Mesothelial cell of epicardium (in vitro differentiated cells): ENCODE data around the gene SPAG6. TPM values are rescaled to one million over a fixed set of nuclear protein-coding genes. Genes with fewer than 3 reads are reported as not detected.
"Not testable (repeated sequence)": the region's sequence is repeated elsewhere in the genome, so short reads cannot be mapped to it uniquely, and the experiment has no call there.

Experiments
- DNase-seq, 2 experiments: peaks; one replicate each; pipeline ENCODE4 v3.0.0; 2021; ENCODE audit warnings: low spot score in 2 of 2; ENCODE audit not compliant: unreplicated experiment in 2 of 2
- H3K27ac Mint-ChIP-seq: 2 replicates; pipeline ENCODE4 v1.8.0; 2021; ENCODE audit warnings: mixed read lengths
- H3K27me3 Mint-ChIP-seq: 2 replicates; pipeline ENCODE4 v1.8.0; 2021; ENCODE audit warnings: low read depth, mixed read lengths
- H3K36me3 Mint-ChIP-seq: 2 replicates; pipeline ENCODE4 v1.8.0; 2021; ENCODE audit warnings: mixed read lengths
- H3K4me1 Mint-ChIP-seq: 2 replicates; pipeline ENCODE4 v1.8.0; 2021; ENCODE audit warnings: mixed read lengths
- H3K4me3 Mint-ChIP-seq: 2 replicates; pipeline ENCODE4 v1.8.0; 2021; ENCODE audit warnings: mild to moderate bottlenecking, moderate library complexity, mixed read lengths
- H3K9me3 Mint-ChIP-seq: 2 replicates; pipeline ENCODE4 v1.8.0; 2021; ENCODE audit warnings: mixed read lengths
- total RNA-seq: library from RNA; stranded (reverse); gene quantifications from 3 replicates; pipeline ENCODE4 v1.2.1, GENCODE V29; 2021
- TF ChIP-seq, protein P1 (sequence below): fragments of 200-600 bp; sonication (generic); IDR thresholded peaks from one replicate; pipeline ENCODE4 v1.5.0; 2021; ENCODE audit warnings: antibody characterized with exemption; ENCODE audit not compliant: unreplicated experiment

SPAG6 gene
- total RNA-seq, 1 donor from 2014 or later = 0.16 TPM

DNA sequence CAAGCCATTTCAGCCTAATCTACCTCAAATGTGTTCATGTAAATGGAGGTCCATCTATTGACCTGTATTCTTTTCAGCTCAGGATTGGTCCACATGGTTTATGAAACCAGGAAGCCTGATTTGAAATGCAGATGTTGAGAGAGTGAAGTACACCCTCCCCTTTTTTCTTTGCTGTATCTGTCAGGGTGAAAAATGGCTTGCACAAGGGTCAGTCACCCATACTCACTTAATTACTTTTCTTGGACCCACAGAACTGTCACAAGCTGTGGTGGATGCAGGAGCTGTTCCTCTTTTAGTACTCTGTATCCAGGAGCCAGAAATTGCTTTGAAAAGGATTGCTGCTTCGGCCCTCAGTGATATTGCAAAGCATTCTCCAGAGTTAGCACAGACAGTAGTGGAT, 41.2 kb downstream of the SPAG6 start:
- TF ChIP-seq, protein P1, sequence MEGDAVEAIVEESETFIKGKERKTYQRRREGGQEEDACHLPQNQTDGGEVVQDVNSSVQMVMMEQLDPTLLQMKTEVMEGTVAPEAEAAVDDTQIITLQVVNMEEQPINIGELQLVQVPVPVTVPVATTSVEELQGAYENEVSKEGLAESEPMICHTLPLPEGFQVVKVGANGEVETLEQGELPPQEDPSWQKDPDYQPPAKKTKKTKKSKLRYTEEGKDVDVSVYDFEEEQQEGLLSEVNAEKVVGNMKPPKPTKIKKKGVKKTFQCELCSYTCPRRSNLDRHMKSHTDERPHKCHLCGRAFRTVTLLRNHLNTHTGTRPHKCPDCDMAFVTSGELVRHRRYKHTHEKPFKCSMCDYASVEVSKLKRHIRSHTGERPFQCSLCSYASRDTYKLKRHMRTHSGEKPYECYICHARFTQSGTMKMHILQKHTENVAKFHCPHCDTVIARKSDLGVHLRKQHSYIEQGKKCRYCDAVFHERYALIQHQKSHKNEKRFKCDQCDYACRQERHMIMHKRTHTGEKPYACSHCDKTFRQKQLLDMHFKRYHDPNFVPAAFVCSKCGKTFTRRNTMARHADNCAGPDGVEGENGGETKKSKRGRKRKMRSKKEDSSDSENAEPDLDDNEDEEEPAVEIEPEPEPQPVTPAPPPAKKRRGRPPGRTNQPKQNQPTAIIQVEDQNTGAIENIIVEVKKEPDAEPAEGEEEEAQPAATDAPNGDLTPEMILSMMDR = no peak
- no peak for DNase-seq
- H3K4me3 Mint-ChIP-seq = no peak overlapping the region
- no peaks in the 10 kb centered on the region for H3K27me3 Mint-ChIP-seq
- H3K36me3 Mint-ChIP-seq = no peaks in the 10 kb centered on the region
- H3K9me3 Mint-ChIP-seq = no peaks in the 10 kb centered on the region
- no peak overlapping the region for H3K27ac Mint-ChIP-seq
- peaks cover 8% of the 10 kb centered on the region for H3K4me1 Mint-ChIP-seq

DNA sequence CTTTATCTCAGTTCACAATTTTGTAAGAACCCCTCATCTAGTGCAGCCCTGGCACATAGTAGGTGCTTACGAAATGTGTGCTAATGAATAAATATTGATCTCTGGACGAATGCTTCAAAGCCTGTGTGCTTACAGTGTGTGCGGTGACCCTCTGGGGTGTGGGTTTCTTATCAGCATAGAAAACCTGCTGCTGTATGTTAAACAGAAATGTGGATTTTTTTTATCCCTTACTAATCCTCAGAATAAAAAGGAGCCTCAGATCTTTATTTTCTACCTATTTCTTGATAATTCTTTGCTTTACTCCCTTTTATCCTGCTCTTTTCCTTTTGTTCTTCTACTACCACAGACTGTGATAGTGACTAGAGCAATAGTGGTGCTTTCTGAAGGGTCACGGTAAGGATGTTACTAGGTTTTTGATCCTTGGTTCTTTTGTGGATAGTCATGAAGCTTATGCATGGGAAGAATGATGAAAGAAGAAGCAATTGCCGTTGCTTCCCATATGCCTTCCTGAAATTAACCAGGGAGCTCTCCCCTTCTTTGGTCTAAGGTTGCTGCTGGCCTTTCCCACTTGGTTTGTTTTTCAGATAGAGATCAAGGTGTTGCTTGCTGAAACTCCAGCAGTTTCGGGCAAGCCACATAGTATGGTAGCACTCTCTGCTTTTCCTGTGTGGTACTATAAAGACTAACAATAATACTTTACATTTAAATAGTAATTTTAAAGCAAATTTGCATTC, 44.7 kb downstream of the SPAG6 start:
- TF ChIP-seq, protein P1 = no peak
- Mint-ChIP-seq H3K27me3 (no peaks in the 10 kb centered on the region), H3K36me3 (no peaks in the 10 kb centered on the region), H3K4me3 (no peak overlapping the region), H3K9me3 (no peaks in the 10 kb centered on the region), H3K27ac (no peak overlapping the region), H3K4me1 (no peaks in the 10 kb centered on the region)
- DNase-seq = no peak

DNA sequence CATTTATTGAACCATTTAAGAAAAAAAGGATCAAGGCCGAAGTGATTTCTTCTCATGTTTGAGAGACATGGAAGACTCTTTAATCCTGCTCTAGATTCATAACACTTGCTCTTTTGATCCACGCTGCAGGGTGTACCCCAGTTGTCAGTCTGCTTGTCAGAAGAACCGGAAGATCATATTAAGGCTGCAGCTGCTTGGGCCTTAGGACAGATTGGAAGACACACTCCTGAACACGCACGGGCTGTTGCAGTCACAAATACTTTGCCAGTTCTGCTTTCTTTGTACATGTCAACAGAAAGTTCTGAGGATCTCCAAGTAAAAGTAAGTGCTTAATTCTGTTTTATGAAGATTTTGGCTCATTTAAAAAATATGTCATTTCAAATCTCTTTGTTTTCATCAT, 46.3 kb downstream of the SPAG6 start:
- H3K9me3 Mint-ChIP-seq = no peaks in the 10 kb centered on the region

DNA sequence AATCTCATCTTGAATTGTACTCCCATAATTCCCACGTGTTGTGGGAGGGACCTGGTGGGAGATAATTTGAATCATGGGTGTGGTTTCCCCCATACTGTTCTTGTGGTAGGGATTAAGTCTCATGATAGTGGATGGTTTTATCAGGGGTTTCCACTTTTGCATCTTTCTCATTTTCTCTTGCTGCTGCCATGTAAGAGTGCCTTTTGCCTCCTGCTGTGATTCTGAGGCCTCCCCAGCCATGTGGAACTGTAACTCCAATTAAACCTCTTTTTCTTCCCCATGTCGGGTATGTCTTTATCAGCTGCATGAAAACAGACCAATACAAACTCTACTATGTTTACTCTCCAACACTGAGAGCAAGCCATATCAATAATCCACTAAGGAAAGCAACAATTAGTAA, 50.9 kb downstream of the SPAG6 start:
- DNase-seq, H3K27ac Mint-ChIP-seq, H3K36me3 Mint-ChIP-seq, H3K9me3 Mint-ChIP-seq, H3K27me3 Mint-ChIP-seq, H3K4me3 Mint-ChIP-seq, H3K4me1 Mint-ChIP-seq: not testable (repeated sequence)

More for the DNA sequence above, 46.3 kb downstream of the SPAG6 start:
- no peak overlapping the region for H3K27ac Mint-ChIP-seq
- DNase-seq = no peak
- no peaks in the 10 kb centered on the region for H3K4me1 Mint-ChIP-seq
- no peaks in the 10 kb centered on the region for H3K27me3 Mint-ChIP-seq
- TF ChIP-seq, protein P1 = no peak
- no peak overlapping the region for H3K4me3 Mint-ChIP-seq
- H3K36me3 Mint-ChIP-seq = no peaks in the 10 kb centered on the region

DNA sequence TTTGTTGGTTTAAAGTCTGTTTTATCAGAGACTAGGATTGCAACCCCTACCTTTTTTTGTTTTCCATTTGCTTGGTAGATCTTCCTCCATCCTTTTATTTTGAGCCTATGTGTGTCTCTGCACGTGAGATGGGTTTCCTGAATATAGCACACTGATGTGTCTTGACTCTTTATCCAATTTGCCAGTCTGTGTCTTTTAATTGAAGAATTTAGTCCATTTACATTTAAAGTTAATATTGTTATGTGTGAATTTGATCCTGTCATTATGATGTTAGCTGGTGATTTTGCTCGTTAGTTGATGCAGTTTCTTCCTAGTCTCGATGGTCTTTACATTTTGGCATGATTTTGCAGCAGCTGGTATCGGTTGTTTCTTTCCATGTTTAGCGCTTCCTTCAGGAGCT, 61.6 kb downstream of the SPAG6 start:
- not testable (repeated sequence) for DNase-seq, H3K36me3 Mint-ChIP-seq, H3K4me1 Mint-ChIP-seq, H3K27me3 Mint-ChIP-seq, H3K27ac Mint-ChIP-seq, H3K4me3 Mint-ChIP-seq, H3K9me3 Mint-ChIP-seq

DNA sequence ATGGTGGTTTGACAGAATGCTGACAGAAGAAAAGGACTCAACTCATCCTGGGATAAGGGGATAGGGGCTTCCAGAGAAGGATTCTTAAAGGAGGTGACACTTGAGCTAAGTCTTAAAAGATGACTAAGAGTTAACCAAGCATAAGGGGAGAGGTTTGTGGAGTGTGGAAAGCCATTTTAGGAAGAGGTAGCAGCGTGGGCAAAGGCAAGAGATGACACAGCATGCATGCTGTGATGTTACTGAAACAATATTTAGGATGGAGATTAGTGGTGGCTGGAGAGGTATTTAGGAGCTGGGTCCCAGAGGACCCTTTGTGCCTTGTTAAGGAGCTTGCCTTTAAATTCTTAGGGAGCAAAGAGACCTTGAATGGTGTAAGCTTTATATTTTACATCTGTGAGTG, 65.1 kb downstream of the SPAG6 start:
- H3K27ac Mint-ChIP-seq = no peak overlapping the region
- no peak overlapping the region for H3K4me3 Mint-ChIP-seq
- peaks cover 4% of the 10 kb centered on the region for H3K36me3 Mint-ChIP-seq
- no peaks in the 10 kb centered on the region for H3K4me1 Mint-ChIP-seq
- H3K9me3 Mint-ChIP-seq = peaks cover 3% of the 10 kb centered on the region
- no peaks in the 10 kb centered on the region for H3K27me3 Mint-ChIP-seq
- no peak for DNase-seq
- TF ChIP-seq, protein P1 = no peak

DNA sequence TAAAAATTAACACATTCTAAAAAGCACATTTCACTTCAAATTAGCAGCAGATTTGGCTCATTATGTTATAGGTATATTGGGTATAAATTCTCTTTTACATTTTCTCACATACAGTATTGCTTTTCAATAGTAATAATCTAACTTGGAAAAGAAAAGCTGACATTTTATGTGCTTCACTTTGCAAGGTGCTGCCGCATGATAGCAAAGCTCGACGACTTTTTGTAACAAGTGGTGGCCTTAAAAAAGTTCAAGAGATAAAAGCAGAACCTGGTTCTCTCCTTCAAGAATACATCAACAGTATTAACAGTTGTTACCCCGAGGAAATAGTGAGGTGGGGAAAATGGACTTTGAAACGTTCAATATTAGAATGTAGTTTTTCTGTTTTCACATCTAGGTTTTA, 65.5 kb downstream of the SPAG6 start:
- Mint-ChIP-seq H3K4me3 (no peak overlapping the region), H3K9me3 (peaks cover 3% of the 10 kb centered on the region), H3K27me3 (no peaks in the 10 kb centered on the region), H3K36me3 (peaks cover 4% of the 10 kb centered on the region), H3K4me1 (no peaks in the 10 kb centered on the region), H3K27ac (no peak overlapping the region)
- TF ChIP-seq, protein P1 = no peak
- no peak for DNase-seq
